ENCODE results near the gene KREMEN1. TPM values are rescaled to one million over a fixed set of nuclear protein-coding genes. Genes with fewer than 3 reads are reported as not detected.

Gene KREMEN1
- total and polyA plus RNA-seq, 2 experiments from 2014 or later = 7.5 to 10.5 TPM

- TF ChIP-seq EZH2 (IDR thresholded peaks at IDR 0.05; ENCODE audit: borderline replicate concordance) (no peak), CTCF (IDR thresholded peaks at IDR 0.05; ENCODE audit: poor library complexity) (no peak)
- WGBS (ENCODE audit: low lambda C conversion rate, missing lambda C conversion rate) = 70% methylated on average over 2 of the region's 2 CpGs
- Histone ChIP-seq H3K36me3 (replicated peaks; ENCODE audit: insufficient read depth, low read depth) (no peaks in the 10 kb centered on the region), H4K20me1 (ENCODE audit: insufficient read depth, poor library complexity, severe bottlenecking) (no peaks in the 10 kb centered on the region), H3K4me3 (no peak overlapping the region), H3K27ac (no peak overlapping the region), H3K4me2 (no peak overlapping the region), H2AFZ (no peak overlapping the region), H3K27me3 (no peaks in the 10 kb centered on the region), H3K4me1 (ENCODE audit: insufficient read depth) (peaks cover 3% of the 10 kb centered on the region), H3K9me2 (replicated peaks; ENCODE audit: insufficient read depth) (no peaks in the 10 kb centered on the region), H3K9me3 (ENCODE audit: low read depth) (no peaks in the 10 kb centered on the region), H3K79me2 (peaks cover 17% of the 10 kb centered on the region)
- no peak for DNase-seq (ENCODE audit: low spot score)
Measured at GRCh38 chr22:29041408-29041807, 31.4 kb upstream of the KREMEN1 start.

GRCh38 chr22:29043906-29044575, 28.8 kb upstream of the KREMEN1 start:
- peak overlapping the region; percentile 46 for H3K27ac ChIP-seq
- peaks cover 13% of the 10 kb centered on the region for H3K79me2 ChIP-seq
- no peak for TF ChIP-seq EZH2phosphoT487 (IDR thresholded peaks at IDR 0.05; ENCODE audit: low read depth, severe bottlenecking, unreplicated experiment)
- no peak for TF ChIP-seq EZH2 (IDR thresholded peaks at IDR 0.05; ENCODE audit: borderline replicate concordance)
- TF ChIP-seq CTCF (IDR thresholded peaks at IDR 0.05; ENCODE audit: poor library complexity) = no peak
- H3K4me2 ChIP-seq = no peak overlapping the region
- H3K9me3 ChIP-seq (ENCODE audit: low read depth) = no peaks in the 10 kb centered on the region
- DNase-seq (ENCODE audit: low spot score) = no peak
- H2AFZ ChIP-seq = no peak overlapping the region
- H3K4me3 ChIP-seq = no peak overlapping the region
- H3K4me1 ChIP-seq (ENCODE audit: insufficient read depth) = peaks cover 3% of the 10 kb centered on the region
- no peaks in the 10 kb centered on the region for H4K20me1 ChIP-seq (ENCODE audit: insufficient read depth, poor library complexity, severe bottlenecking)
- H3K36me3 ChIP-seq (replicated peaks; ENCODE audit: insufficient read depth, low read depth) = no peaks in the 10 kb centered on the region
- 85% methylated on average over 7 of the region's 7 CpGs for WGBS (ENCODE audit: low lambda C conversion rate, missing lambda C conversion rate)
- no peaks in the 10 kb centered on the region for H3K27me3 ChIP-seq
- H3K9me2 ChIP-seq (replicated peaks; ENCODE audit: insufficient read depth) = no peaks in the 10 kb centered on the region

DNA sequence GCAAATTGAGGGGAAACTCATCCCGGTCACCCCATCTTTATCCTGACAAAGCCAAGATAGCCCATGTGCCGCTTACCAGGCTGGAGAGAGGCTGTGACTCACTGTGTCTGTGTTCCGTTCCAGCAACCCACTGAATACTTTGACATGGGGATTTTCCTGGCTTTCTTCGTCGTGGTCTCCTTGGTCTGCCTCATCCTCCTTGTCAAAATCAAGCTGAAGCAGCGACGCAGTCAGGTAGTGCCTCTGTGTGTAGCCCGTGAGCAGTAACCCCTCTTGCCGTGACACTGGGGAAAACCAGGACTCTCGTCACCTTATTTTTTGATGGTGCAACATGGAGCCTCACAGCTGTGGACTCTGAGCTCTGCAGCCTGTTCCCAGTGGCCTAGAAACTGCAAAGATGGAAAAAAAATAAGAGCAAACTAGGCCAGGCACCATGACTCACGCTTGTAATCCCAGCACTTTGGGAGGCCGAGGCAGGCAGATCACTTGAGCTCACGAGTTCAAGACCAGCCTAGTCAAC, 28.1 kb upstream of the KREMEN1 start:
- Histone ChIP-seq H3K9me2 (replicated peaks; ENCODE audit: insufficient read depth) (no peaks in the 10 kb centered on the region), H3K4me2 (no peak overlapping the region), H3K27ac (peak overlapping the region; percentile 46), H3K36me3 (replicated peaks; ENCODE audit: insufficient read depth, low read depth) (no peaks in the 10 kb centered on the region), H3K4me3 (no peak overlapping the region), H3K4me1 (ENCODE audit: insufficient read depth) (peaks cover 3% of the 10 kb centered on the region), H4K20me1 (ENCODE audit: insufficient read depth, poor library complexity, severe bottlenecking) (no peaks in the 10 kb centered on the region), H3K79me2 (peaks cover 10% of the 10 kb centered on the region), H3K27me3 (no peaks in the 10 kb centered on the region), H2AFZ (no peak overlapping the region), H3K9me3 (ENCODE audit: low read depth) (no peaks in the 10 kb centered on the region)
- WGBS (ENCODE audit: low lambda C conversion rate, missing lambda C conversion rate) = 81% methylated on average over 13 of the region's 13 CpGs
- no peak for TF ChIP-seq EZH2 (IDR thresholded peaks at IDR 0.05; ENCODE audit: borderline replicate concordance)
- peak; percentile 28 for DNase-seq (ENCODE audit: low spot score)

DNA sequence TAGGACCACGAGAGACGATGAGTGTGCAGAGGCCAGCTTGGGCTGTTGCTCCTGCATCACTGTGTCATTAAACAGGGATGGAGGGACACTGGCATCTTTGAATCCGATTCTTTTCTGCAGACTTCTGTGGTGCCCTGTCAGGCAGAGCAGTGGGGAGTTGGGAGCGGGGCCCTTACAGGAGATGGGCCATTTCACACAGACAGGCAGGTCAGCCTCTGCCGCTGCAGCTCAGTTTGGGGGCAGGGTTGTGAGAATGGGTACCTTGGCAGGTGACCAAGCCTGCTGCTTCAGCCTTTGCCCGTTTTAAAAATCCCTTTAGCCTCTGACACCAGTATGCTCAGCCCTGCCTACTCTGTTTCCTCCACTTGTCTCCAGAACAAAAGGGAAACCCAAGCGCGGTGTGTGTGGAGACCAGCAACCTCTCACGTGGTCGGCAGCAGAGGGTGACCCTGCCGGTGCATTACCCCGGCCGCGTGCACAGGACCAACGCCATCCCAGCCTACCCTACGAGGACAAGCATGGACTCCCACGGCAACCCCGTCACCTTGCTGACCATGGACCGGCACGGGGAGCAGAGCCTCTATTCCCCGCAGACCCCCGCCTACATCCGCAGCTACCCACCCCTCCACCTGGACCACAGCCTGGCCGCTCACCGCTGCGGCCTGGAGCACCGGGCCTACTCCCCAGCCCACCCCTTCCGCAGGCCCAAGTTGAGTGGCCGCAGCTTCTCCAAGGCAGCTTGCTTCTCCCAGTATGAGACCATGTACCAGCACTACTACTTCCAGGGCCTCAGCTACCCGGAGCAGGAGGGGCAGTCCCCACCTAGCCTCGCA, 23.8 kb upstream of the KREMEN1 start:
- DNase-seq (ENCODE audit: low spot score) = no peak
- no peaks in the 10 kb centered on the region for H3K9me2 ChIP-seq (replicated peaks; ENCODE audit: insufficient read depth)
- no peaks in the 10 kb centered on the region for H3K36me3 ChIP-seq (replicated peaks; ENCODE audit: insufficient read depth, low read depth)
- H3K27me3 ChIP-seq = no peaks in the 10 kb centered on the region
- H3K4me3 ChIP-seq = no peak overlapping the region
- H3K9me3 ChIP-seq (ENCODE audit: low read depth) = no peaks in the 10 kb centered on the region
- no peaks in the 10 kb centered on the region for H3K79me2 ChIP-seq
- no peaks in the 10 kb centered on the region for H4K20me1 ChIP-seq (ENCODE audit: insufficient read depth, poor library complexity, severe bottlenecking)
- H2AFZ ChIP-seq = no peak overlapping the region
- H3K27ac ChIP-seq = no peak overlapping the region
- peaks cover 3% of the 10 kb centered on the region for H3K4me1 ChIP-seq (ENCODE audit: insufficient read depth)
- H3K4me2 ChIP-seq = no peak overlapping the region
- TF ChIP-seq EZH2phosphoT487 (IDR thresholded peaks at IDR 0.05; ENCODE audit: low read depth, severe bottlenecking, unreplicated experiment) (no peak), EZH2 (IDR thresholded peaks at IDR 0.05; ENCODE audit: borderline replicate concordance) (no peak), CTCF (IDR thresholded peaks at IDR 0.05; ENCODE audit: poor library complexity) (no peak)
- WGBS (ENCODE audit: low lambda C conversion rate, missing lambda C conversion rate) = 94% methylated on average over 21 of the region's 31 CpGs
